Activated CD8-positive, alpha-beta T cell treated with anti-CD3 and anti-CD28 coated beads for 36 hours (primary cell): Measurements from ENCODE around the gene TCERG1. TPM values are rescaled to one million over a fixed set of nuclear protein-coding genes. Genes with fewer than 3 reads are reported as not detected.
A peak's percentile ranks its signal among the peaks of the same experiment; 100 is the strongest.

Source experiments
- ATAC-seq: fragments of 200-7000 bp; cut with Tn5 transposase; one replicate; pipeline ENCODE4 v1.10.0; 2021; ENCODE audit warnings: mild to moderate bottlenecking, moderate library complexity
- CTCF ChIA-PET: fragments of 350-600 bp; sonication (Branson Sonifier 250); formaldehyde crosslinking; loops from one replicate; lab custom pipeline; 2021; ENCODE audit warnings: antibody characterized with exemption; lab: Charles Lee
- POLR2A ChIA-PET: fragments of 350-600 bp; sonication (Branson Sonifier 250); formaldehyde crosslinking; loops from one replicate; lab custom pipeline; 2021; ENCODE audit warnings: antibody characterized with exemption; lab: Charles Lee
- DNase-seq: peaks from one replicate; pipeline ENCODE4 v3.0.0-alpha.2; 2020
- H3K27ac Mint-ChIP-seq: one replicate; pipeline ENCODE4 v1.8.0; 2021; ENCODE audit warnings: mild to moderate bottlenecking, mixed read lengths
- H3K27me3 Mint-ChIP-seq: one replicate; pipeline ENCODE4 v1.8.0; 2021; ENCODE audit warnings: mixed read lengths
- H3K36me3 Mint-ChIP-seq: one replicate; pipeline ENCODE4 v1.8.0; 2021; ENCODE audit warnings: low read depth, mixed read lengths
- H3K4me1 Mint-ChIP-seq: one replicate; pipeline ENCODE4 v1.8.0; 2021; ENCODE audit warnings: low read depth, mixed read lengths
- H3K4me3 Mint-ChIP-seq: one replicate; pipeline ENCODE4 v1.8.0; 2021; ENCODE audit warnings: mild to moderate bottlenecking, moderate library complexity, mixed read lengths
- H3K9me3 Mint-ChIP-seq: one replicate; pipeline ENCODE4 v1.8.0; 2021; ENCODE audit warnings: mixed read lengths
- CTCF ChIP-seq: fragments of 200-600 bp; IDR thresholded peaks from one replicate; pipeline ENCODE4 v1.8.0; 2022; ENCODE audit warnings: antibody characterized with exemption, mild to moderate bottlenecking
- intact Hi-C: fragments of 100-400 bp; cut with micrococcal nuclease; formaldehyde crosslinking; loops from one replicate; pipeline ENCODE4 v1.10.0; 2022
- total RNA-seq, 2 experiments: library from RNA; stranded (reverse); gene quantifications; one replicate each; pipeline ENCODE4 v1.2.3, GENCODE V29; 2021

Gene TCERG1
- total RNA-seq, 2 experiments from 2014 or later: 116 to 120 TPM

- ChIA-PET CTCF (no interaction called here), POLR2A (no interaction called here)
- intact Hi-C loops: no loop called here
- H3K36me3 Mint-ChIP-seq: no peaks in the 10 kb centered on the region
- DNase-seq (no peak), ATAC-seq (no peak)
- H3K4me3 Mint-ChIP-seq: no peak overlapping the region
- H3K4me1 Mint-ChIP-seq: no peaks in the 10 kb centered on the region
- no peak for TF ChIP-seq CTCF
- no peak overlapping the region for H3K27ac Mint-ChIP-seq
- H3K9me3 Mint-ChIP-seq: no peaks in the 10 kb centered on the region
- peaks cover 15% of the 10 kb centered on the region for H3K27me3 Mint-ChIP-seq
These were observed 6.8 kb upstream of the TCERG1 start for GRCh38 chr5:146440353-146440752.

- no peak overlapping the region for H3K4me3 Mint-ChIP-seq
- H3K9me3 Mint-ChIP-seq: no peaks in the 10 kb centered on the region
- no peak for TF ChIP-seq CTCF
- POLR2A ChIA-PET: no interaction called here
- H3K27me3 Mint-ChIP-seq: peaks cover 14% of the 10 kb centered on the region
- no peak for DNase-seq
- CTCF ChIA-PET: interaction anchor here (1.4 to 2.6 kb wide), 2 partner anchors 12 to 14 kb away, joined by 3 to 10 read pairs; no protein-coding TSS in a partner anchor
- intact Hi-C loops: no loop called here
- no peaks in the 10 kb centered on the region for H3K36me3 Mint-ChIP-seq
- no peaks in the 10 kb centered on the region for H3K4me1 Mint-ChIP-seq
- no peak overlapping the region for H3K27ac Mint-ChIP-seq
- ATAC-seq: no peak
These were observed 6.2 kb upstream of the TCERG1 start for GRCh38 chr5:146440870-146441495.

GRCh38 chr5:146441896-146442295, 5.2 kb upstream of the TCERG1 start:
- Mint-ChIP-seq H3K27ac (no peak overlapping the region), H3K27me3 (peaks cover 10% of the 10 kb centered on the region), H3K36me3 (no peaks in the 10 kb centered on the region), H3K9me3 (no peaks in the 10 kb centered on the region), H3K4me1 (peaks cover 3% of the 10 kb centered on the region), H3K4me3 (no peak overlapping the region)
- CTCF ChIA-PET: interaction anchor here (1.4 to 2.6 kb wide), 2 partner anchors 13 to 15 kb away, joined by 3 to 10 read pairs; no protein-coding TSS in a partner anchor
- no peak for TF ChIP-seq CTCF
- no peak for DNase-seq
- POLR2A ChIA-PET: no interaction called here
- ATAC-seq: no peak
- intact Hi-C loops: no loop called here

- H3K4me3 Mint-ChIP-seq: peak overlapping the region; percentile 97
- CTCF ChIA-PET: interaction anchor here (1.0 to 1.2 kb wide), 2 partner anchors 10 to 11 kb away, joined by 3 read pairs; no protein-coding TSS in a partner anchor
- no peaks in the 10 kb centered on the region for H3K9me3 Mint-ChIP-seq
These were observed 724 bp downstream of the TCERG1 start for GRCh38 chr5:146447734-146448380.

More at GRCh38 chr5:146447734-146448380, 724 bp downstream of the TCERG1 start:
- intact Hi-C loops: loop anchor here (2.0 kb wide), 1 partner anchor 265 kb away; the partner anchor contains the start of gene LARS1
- peak; percentile 14 for ATAC-seq
- H3K4me1 Mint-ChIP-seq: peaks cover 41% of the 10 kb centered on the region
- H3K36me3 Mint-ChIP-seq: peaks cover 20% of the 10 kb centered on the region
- H3K27ac Mint-ChIP-seq: peak overlapping the region; percentile 99
- TF ChIP-seq CTCF: no peak
- POLR2A ChIA-PET: interaction anchor here (2.2 kb wide), 1 partner anchor 11 kb away, joined by 7 read pairs; no protein-coding TSS in a partner anchor
- peak; percentile 58 for DNase-seq
- no peaks in the 10 kb centered on the region for H3K27me3 Mint-ChIP-seq
